Measurements from ENCODE around the gene CEP20.

The CEP20 gene

DNA sequence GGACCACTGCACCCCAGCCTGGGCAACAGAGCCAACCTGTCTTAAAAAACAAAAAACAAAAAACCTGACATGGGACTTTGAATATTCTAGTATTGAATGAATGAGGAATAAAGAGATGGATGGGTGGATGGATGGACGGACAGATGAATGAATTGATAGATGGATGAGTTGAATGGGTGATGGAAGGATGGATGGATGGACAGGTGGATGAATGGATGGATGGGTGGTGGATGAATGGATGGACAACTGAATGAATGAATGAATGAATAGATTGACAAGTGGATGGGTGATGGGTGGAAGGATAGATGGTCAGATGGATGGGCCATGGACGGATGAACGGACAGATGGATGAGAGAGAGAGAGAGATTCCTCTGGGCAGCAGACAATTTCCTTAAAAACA, 22.8 kb upstream of the CEP20 start:
- no peaks in the 10 kb centered on the region for H3K27me3 Mint-ChIP-seq
- H3K27ac Mint-ChIP-seq = no peak overlapping the region
- H3K36me3 Mint-ChIP-seq = peaks cover 1% of the 10 kb centered on the region
- H3K4me1 Mint-ChIP-seq = peaks cover 8% of the 10 kb centered on the region
- DNase-seq (ENCODE audit: low spot score in 2 of 2) = no peak
- no peak overlapping the region for H3K4me3 Mint-ChIP-seq
- peaks cover 1% of the 10 kb centered on the region for H3K9me3 Mint-ChIP-seq
- ATAC-seq (ENCODE audit: low read depth) = no peak

DNA sequence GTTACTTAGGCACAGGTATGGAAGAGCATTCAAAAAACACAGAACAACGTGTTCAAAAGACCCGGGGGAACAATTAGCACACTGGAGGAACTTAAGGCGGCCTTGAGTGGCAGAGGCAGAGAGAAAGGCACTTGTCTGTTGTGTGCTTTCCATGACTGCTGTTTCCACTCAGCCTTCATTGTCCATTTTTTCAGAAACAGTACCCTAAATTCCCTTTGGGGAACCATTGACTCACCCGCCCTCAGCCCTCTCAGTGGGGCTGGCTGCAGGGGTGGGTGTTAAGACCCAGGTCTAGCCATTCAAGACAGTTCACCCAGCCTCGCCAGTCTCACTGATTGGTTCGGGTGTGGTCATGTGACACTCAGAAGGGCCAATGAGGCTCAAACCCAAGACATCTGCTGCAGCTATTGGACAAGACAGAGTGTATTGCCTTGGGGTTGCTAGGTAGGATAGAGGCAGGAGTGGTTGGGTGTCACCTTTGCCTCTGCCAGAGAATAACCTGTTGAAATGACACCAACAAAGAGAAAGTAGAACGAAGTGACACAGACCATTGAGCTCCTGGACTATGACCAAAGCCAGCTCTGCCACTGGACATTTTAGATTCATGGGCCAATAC, 19.6 kb upstream of the CEP20 start:
- Mint-ChIP-seq H3K4me3 (peak overlapping the region; percentile 52), H3K36me3 (peaks cover 2% of the 10 kb centered on the region), H3K9me3 (peaks cover 1% of the 10 kb centered on the region)

DNA sequence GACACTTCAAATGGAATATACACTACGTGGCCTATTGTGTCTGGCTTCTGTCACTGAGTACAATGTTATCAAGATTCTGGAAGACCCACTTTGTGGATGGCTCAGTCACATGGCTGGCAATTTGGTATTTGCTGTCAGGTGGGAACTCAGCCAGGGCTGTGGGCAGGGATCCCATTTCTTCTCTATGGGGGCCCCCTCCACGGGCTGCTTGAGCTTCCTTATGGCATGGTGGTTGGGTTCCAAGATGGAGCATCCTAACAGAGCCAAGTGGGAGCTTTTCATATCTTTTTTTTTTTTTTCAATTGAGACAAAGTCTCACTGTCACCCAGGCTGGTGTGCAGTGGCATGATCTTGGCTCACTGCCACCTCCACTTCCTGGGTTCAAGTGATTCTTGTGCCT, 18.0 kb upstream of the CEP20 start:
- H3K4me1 Mint-ChIP-seq = peaks cover 8% of the 10 kb centered on the region
- no peak overlapping the region for H3K27ac Mint-ChIP-seq
- ATAC-seq (ENCODE audit: low read depth) = no peak
- H3K9me3 Mint-ChIP-seq = peaks cover 1% of the 10 kb centered on the region
- no peak overlapping the region for H3K4me3 Mint-ChIP-seq
- H3K36me3 Mint-ChIP-seq = peaks cover 2% of the 10 kb centered on the region
- peaks cover 3% of the 10 kb centered on the region for H3K27me3 Mint-ChIP-seq
- DNase-seq (ENCODE audit: low spot score in 2 of 2) = no peak

More for the DNA sequence above, 19.6 kb upstream of the CEP20 start:
- Mint-ChIP-seq H3K27ac (peak overlapping the region; percentile 36), H3K27me3 (peaks cover 3% of the 10 kb centered on the region), H3K4me1 (peaks cover 8% of the 10 kb centered on the region)
- peak; percentile 43 to 63 for DNase-seq (ENCODE audit: low spot score in 2 of 2)
- peak; percentile 100 for ATAC-seq (ENCODE audit: low read depth)

DNA sequence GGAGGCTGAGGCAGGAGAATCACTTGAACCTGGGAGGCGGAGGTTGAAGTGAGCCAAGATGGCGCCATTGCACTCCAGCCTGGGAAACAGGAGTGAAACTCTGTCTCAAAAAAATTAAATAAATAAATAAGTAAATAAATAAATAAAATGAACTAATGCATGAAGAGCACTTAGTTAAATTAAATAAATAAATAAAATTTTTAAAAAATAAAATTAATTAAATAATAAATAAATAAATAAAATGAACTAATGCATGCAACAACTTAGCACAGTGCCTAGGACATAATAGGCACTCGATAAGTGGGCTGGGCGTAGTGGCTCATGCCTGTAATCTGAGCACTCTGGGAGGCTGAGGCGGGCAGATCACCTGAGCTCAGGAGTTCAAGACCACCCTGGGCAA, 15.6 kb upstream of the CEP20 start:
- Mint-ChIP-seq H3K27me3 (peaks cover 3% of the 10 kb centered on the region), H3K4me1 (peaks cover 11% of the 10 kb centered on the region), H3K9me3 (peaks cover 1% of the 10 kb centered on the region), H3K36me3 (peaks cover 2% of the 10 kb centered on the region), H3K27ac (no peak overlapping the region), H3K4me3 (no peak overlapping the region)
- ATAC-seq (ENCODE audit: low read depth) (no peak), DNase-seq (ENCODE audit: low spot score in 2 of 2) (no peak)

DNA sequence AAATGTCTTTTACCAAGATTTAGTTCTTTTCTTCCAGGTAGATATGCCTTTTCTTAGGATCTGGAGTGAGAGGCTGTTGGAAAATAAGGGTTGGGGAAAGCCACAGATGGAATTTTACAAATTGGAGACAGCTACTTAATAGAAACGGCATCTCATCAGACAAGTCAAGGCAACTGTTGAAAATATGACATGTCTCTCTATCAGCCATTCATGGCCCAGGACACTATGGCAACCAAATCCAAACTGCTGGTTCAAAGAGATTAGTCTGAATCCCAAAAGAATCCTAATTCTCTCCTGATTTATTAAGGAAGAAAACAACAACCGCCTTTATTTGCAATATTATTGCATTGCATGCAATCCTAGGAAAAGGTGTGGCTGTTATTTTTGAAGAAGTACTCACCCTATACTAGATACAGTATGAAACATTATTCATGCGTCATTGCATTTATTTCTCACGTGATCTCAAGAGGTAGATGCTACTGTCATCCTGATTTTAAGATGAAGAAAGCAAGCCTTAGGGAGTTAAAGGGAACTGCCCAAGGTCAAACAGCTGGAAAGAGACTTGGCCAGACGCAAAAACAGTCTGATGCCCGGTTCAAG, 12.6 kb upstream of the CEP20 start:
- peaks cover 3% of the 10 kb centered on the region for H3K27me3 Mint-ChIP-seq
- H3K4me1 Mint-ChIP-seq = peaks cover 13% of the 10 kb centered on the region
- no peak overlapping the region for H3K4me3 Mint-ChIP-seq
- DNase-seq (ENCODE audit: low spot score in 2 of 2) = no peak
- no peaks in the 10 kb centered on the region for H3K36me3 Mint-ChIP-seq
- H3K27ac Mint-ChIP-seq = no peak overlapping the region
- no peak for ATAC-seq (ENCODE audit: low read depth)
- H3K9me3 Mint-ChIP-seq = no peaks in the 10 kb centered on the region

DNA sequence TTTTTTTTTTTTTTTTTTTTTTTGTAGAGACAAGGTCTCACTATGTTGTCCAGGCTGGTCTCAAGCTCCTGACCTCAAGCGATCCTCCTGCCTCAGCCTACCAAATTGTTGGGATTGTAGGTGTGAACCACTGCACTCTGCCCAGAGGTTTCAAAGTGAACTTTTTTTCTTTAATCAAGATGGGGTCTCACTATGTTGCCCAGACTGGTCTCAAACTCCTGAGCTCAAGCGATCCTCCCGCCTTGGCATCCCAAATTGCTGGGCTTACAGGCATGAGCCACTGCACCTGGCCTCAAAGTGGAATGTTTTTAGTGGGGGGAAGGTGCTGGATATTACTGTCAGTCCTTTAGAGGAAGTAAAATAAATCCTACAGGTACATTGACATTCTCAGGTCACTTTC, 12.0 kb upstream of the CEP20 start:
- Mint-ChIP-seq H3K4me3 (no peak overlapping the region), H3K4me1 (peaks cover 13% of the 10 kb centered on the region), H3K36me3 (no peaks in the 10 kb centered on the region), H3K27ac (no peak overlapping the region), H3K27me3 (peaks cover 3% of the 10 kb centered on the region), H3K9me3 (no peaks in the 10 kb centered on the region)
- ATAC-seq (ENCODE audit: low read depth) = no peak
- DNase-seq (ENCODE audit: low spot score in 2 of 2) = no peak

DNA sequence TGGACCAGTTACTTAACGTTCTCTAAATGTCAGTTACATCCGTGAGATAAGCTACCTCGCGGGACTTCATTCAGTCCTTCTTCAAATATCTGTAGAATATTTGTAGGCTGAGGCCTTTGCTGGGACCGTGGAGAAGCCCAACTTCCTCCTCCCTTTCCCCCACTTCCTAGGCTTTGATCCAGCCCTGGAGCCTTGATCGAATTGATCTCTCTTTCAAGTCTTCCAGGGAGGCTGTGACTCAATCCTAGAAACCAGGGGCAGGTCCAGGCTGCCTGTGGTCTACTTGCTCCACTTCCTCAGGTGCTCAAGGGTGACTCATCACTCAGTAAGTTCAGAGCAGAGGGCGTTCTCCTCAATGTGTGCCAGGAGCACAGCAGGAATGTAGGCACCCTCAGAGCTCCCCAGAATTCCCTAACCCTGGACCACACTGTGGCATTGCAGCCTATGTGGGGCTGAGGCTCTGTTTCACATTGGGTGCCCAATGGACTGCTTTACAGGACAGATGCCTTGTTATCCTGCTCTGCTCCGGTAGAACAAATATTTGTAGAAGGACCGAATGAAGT, 11.2 kb upstream of the CEP20 start:
- Mint-ChIP-seq H3K27ac (no peak overlapping the region), H3K9me3 (no peaks in the 10 kb centered on the region), H3K4me3 (no peak overlapping the region), H3K27me3 (peaks cover 2% of the 10 kb centered on the region), H3K36me3 (no peaks in the 10 kb centered on the region), H3K4me1 (peaks cover 13% of the 10 kb centered on the region)
- DNase-seq (ENCODE audit: low spot score in 2 of 2) = no peak
- ATAC-seq (ENCODE audit: low read depth) = no peak

DNA sequence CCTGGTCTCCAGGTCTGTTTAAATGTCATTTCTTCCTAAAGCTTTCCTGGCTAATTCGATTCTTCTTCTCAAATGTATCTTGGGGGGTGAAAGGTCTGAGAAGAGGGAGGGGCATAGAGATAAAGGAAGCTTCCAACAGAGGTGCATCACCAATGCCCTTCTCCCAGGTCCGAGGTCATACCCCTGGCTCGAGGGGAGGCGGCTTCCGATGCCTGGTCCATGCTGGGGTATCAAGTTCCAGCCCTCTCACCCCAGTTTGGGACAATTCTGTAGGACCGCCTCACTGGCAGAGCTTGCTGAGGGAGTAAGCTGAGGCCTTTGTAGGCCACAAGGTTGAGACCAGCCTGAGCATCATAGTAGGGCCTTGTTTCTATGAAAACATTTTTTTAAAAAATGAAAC, 10.3 kb upstream of the CEP20 start:
- Mint-ChIP-seq H3K4me1 (peaks cover 13% of the 10 kb centered on the region), H3K27ac (peak overlapping the region; percentile 53), H3K27me3 (no peaks in the 10 kb centered on the region), H3K9me3 (no peaks in the 10 kb centered on the region), H3K36me3 (no peaks in the 10 kb centered on the region), H3K4me3 (peak overlapping the region; percentile 76)
- DNase-seq (ENCODE audit: low spot score in 2 of 2) (no peak), ATAC-seq (ENCODE audit: low read depth) (no peak)

DNA sequence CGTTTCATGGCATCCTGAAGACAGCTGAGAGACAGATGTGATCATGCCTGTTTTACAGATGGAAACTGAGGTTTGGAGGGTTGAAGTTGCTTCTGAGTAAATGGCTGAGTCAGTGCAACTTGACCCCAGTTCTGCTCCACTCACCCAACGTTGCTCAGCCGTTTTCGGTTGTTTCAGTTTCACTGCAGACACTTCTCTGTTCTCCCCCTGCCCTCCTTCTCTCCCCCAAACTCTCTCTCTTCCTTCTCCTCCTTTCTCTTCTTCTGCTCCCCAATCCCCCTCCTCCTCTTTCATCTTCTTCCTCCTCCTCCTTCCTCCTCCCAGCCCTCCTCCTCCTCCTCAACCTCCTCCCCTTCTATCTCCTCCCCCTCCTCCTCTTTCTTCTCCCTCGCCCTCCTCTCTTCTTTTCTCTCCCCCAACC, 9.4 kb upstream of the CEP20 start:
- H3K4me3 Mint-ChIP-seq = peak overlapping the region; percentile 76
- H3K27ac Mint-ChIP-seq = peak overlapping the region; percentile 53
- no peaks in the 10 kb centered on the region for H3K9me3 Mint-ChIP-seq
- peaks cover 13% of the 10 kb centered on the region for H3K4me1 Mint-ChIP-seq
- DNase-seq (ENCODE audit: low spot score in 2 of 2) (no peak), ATAC-seq (ENCODE audit: low read depth) (peak; percentile 79)
- H3K27me3 Mint-ChIP-seq = no peaks in the 10 kb centered on the region
- H3K36me3 Mint-ChIP-seq = no peaks in the 10 kb centered on the region

DNA sequence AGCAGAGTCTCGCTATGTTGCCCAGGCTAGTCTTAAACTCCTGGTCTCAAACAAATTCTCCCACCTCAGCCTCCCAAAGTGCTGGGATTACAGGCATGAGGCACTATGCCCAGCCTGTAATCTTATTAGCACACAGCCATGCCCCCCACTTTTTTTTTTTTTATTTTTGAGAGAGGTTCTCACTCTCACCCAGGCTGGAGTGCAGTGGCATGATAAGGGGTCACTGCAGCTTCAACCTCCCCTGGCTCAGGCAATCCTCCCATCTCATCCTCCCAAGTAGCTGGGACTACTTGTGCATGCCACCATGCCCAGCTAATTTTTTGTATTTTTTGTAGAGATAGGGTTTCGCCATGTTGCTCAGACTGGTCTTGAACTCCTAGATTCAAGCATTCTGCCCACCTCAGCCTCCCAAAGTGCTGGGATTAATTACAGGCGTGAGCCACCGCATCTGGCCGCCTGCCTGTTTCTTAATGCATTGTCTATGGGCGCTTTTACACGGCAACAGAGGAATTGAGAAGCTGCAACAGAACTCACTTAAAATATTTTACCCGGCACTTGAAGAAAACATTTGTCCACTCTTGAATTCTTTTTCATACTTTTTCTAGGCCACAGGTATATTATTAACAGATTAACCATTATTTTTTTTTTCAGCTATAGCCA, 8.8 kb upstream of the CEP20 start:
- no peak for ATAC-seq (ENCODE audit: low read depth)
- peaks cover 13% of the 10 kb centered on the region for H3K4me1 Mint-ChIP-seq
- H3K9me3 Mint-ChIP-seq = no peaks in the 10 kb centered on the region
- H3K27me3 Mint-ChIP-seq = no peaks in the 10 kb centered on the region
- no peak overlapping the region for H3K4me3 Mint-ChIP-seq
- H3K27ac Mint-ChIP-seq = no peak overlapping the region
- no peaks in the 10 kb centered on the region for H3K36me3 Mint-ChIP-seq
- DNase-seq (ENCODE audit: low spot score in 2 of 2) = no peak

DNA sequence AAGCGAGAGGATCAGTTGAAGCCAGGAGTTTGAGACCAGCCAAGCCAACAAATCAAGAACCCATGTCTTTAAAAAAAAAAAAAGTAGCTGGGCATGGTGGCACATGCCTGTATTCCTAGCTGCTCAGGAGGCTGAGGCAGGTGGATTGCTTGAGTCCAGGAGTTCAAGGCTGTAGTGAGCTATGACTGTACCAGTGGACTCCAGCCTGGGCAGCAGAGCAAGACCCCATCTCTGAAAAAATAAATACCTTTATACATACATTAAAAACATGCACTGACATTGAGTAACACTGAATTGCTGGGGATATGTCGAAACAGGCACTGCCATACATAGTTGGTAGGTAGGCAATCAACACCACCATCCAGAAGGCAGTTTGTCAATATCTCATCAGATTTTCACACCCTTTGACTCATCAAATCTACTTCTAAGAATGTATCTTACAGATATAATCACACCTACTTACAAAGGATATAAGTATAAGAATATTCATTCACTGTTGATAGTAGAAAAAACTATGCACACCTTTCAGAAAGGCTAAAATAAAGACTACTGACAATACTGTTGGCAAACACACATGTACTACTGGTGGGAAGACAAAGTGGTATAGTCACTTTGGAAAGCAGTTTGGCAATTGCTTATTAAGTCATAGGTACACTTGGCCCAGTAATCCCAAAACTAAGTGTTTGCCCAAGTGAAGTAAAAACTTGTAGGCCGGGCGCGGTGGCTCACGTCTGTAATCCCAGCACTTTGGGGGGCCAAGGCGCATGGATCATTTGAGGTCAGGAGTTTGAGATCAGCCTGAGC, 6.4 kb upstream of the CEP20 start:
- H3K4me3 Mint-ChIP-seq = no peak overlapping the region
- H3K27ac Mint-ChIP-seq = no peak overlapping the region
- H3K9me3 Mint-ChIP-seq = no peaks in the 10 kb centered on the region
- DNase-seq (ENCODE audit: low spot score in 2 of 2) (no peak), ATAC-seq (ENCODE audit: low read depth) (no peak)
- H3K27me3 Mint-ChIP-seq = no peaks in the 10 kb centered on the region
- peaks cover 12% of the 10 kb centered on the region for H3K4me1 Mint-ChIP-seq
- H3K36me3 Mint-ChIP-seq = no peaks in the 10 kb centered on the region

DNA sequence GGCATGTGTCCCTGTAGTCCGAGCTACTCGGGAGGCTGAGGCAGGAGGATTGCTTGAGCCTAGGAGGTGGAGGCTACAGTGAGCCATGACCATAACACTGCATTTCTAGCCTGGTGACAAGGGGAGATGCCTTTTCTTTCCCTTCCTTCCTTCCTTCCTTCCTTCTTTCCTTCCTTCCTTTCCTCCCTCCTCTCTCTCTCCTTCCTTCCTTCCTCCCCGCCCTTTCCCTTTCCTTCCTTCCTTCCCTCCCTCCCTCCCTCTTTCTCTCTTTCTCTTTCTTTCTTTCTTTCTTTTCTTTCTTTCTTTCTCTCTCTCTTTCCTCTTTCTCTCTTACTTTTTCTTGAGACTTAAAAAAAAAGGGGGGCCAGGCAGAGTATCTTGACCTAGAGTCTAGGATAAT, 3.1 kb upstream of the CEP20 start:
- peaks cover 13% of the 10 kb centered on the region for H3K4me1 Mint-ChIP-seq
- H3K36me3 Mint-ChIP-seq = peaks cover 1% of the 10 kb centered on the region
- ATAC-seq (ENCODE audit: low read depth) (no peak), DNase-seq (ENCODE audit: low spot score in 2 of 2) (no peak)
- no peaks in the 10 kb centered on the region for H3K27me3 Mint-ChIP-seq
- no peaks in the 10 kb centered on the region for H3K9me3 Mint-ChIP-seq
- H3K4me3 Mint-ChIP-seq = no peak overlapping the region
- no peak overlapping the region for H3K27ac Mint-ChIP-seq

DNA sequence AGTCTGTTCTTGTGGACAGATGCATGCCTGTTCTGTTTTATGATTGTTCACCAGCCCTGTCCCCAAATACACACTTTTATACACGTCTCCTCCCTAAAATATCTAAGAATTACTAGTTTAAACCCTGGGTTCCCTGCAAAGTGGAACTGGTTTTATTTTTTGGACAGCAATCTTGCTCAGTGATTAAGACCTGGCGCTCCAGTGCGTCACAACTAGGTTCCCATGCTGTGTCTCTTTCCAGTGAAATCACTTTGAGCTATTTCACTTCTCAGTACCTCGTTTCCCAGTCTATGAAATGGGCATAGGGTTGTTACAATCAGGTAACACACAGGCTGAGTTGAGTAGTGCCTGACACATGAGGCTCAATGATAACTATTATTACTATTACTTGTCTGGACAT, 1.1 kb downstream of the CEP20 start:
- H3K36me3 Mint-ChIP-seq = peaks cover 6% of the 10 kb centered on the region
- no peaks in the 10 kb centered on the region for H3K27me3 Mint-ChIP-seq
- no peak overlapping the region for H3K27ac Mint-ChIP-seq
- DNase-seq (ENCODE audit: low spot score in 2 of 2) = no peak
- peak overlapping the region; percentile 93 for H3K4me3 Mint-ChIP-seq
- ATAC-seq (ENCODE audit: low read depth) = no peak
- H3K4me1 Mint-ChIP-seq = peaks cover 22% of the 10 kb centered on the region
- no peaks in the 10 kb centered on the region for H3K9me3 Mint-ChIP-seq

DNA sequence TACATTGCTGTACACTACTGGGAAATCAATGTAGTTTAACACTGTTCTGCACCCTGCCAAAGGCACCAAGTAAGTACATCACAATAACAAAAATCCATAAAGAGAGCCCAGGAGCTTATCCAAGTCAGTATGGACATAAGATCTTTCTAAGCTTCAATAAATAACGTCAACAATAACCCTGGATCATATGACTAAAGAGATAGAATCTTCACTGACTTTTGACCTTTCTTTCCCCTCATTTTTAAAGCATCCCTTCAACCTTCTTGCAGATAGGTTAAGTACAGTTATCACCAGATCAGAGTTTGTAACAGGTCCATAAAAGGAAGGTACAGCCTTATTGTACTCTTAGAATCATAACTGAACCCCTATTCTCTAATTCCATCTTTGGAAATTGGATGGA, 2.3 kb downstream of the CEP20 start:
- ATAC-seq (ENCODE audit: low read depth) = no peak
- Mint-ChIP-seq H3K4me1 (peaks cover 20% of the 10 kb centered on the region), H3K9me3 (no peaks in the 10 kb centered on the region), H3K4me3 (peak overlapping the region; percentile 46), H3K27ac (no peak overlapping the region), H3K27me3 (no peaks in the 10 kb centered on the region), H3K36me3 (peaks cover 6% of the 10 kb centered on the region)
- DNase-seq (ENCODE audit: low spot score in 2 of 2) = no peak

Data from memory B cell (primary cell).